HFFc6 (cell line): ENCODE data around the gene NPAS3. TPM values are rescaled to one million over a fixed set of nuclear protein-coding genes. Genes with fewer than 3 reads are reported as not detected.

Source experiments
- DNase-seq: peaks from one replicate; pipeline ENCODE4 v3.0.0-alpha.2; 2018
- H3K27ac Mint-ChIP-seq: 2 replicates; pipeline ENCODE4 v1.8.0; 2020; ENCODE audit warnings: mild to moderate bottlenecking, mixed read lengths
- H3K27me3 Mint-ChIP-seq: 2 replicates; pipeline ENCODE4 v1.8.0; 2021; ENCODE audit warnings: mild to moderate bottlenecking, moderate library complexity, mixed read lengths; ENCODE audit not compliant: insufficient read depth
- H3K36me3 Mint-ChIP-seq: 2 replicates; pipeline ENCODE4 v1.8.0; 2021; ENCODE audit warnings: low read depth, mixed read lengths
- H3K4me1 Mint-ChIP-seq: 2 replicates; pipeline ENCODE4 v1.8.0; 2020; ENCODE audit warnings: low read depth, mixed read lengths
- H3K4me3 Mint-ChIP-seq: 2 replicates; pipeline ENCODE4 v1.8.0; 2020; ENCODE audit warnings: mild to moderate bottlenecking, moderate library complexity, mixed read lengths
- H3K9me3 Mint-ChIP-seq: 2 replicates; pipeline ENCODE4 v1.8.0; 2020; ENCODE audit warnings: mild to moderate bottlenecking, mixed read lengths
- total RNA-seq, 6 experiments: library from RNA; stranded (reverse); fragmentation: NEBNext Ultra II Directional; extraction: Animal tissue kit (Norgen Biotek cat#: 25700); gene quantifications; 2 replicates in 1 of 6; 3 replicates in 5 of 6; pipeline ENCODE4 v1.2.3, GENCODE V29; 2021
- TF ChIP-seq, protein P1 (sequence below): fragments of 200-600 bp; sonication (generic); IDR thresholded peaks from 2 replicates; pipeline ENCODE4 v1.5.0; 2021; ENCODE audit warnings: antibody characterized with exemption, mild to moderate bottlenecking

NPAS3 gene
- total RNA-seq, 6 experiments from 2014 or later = not detected

DNA sequence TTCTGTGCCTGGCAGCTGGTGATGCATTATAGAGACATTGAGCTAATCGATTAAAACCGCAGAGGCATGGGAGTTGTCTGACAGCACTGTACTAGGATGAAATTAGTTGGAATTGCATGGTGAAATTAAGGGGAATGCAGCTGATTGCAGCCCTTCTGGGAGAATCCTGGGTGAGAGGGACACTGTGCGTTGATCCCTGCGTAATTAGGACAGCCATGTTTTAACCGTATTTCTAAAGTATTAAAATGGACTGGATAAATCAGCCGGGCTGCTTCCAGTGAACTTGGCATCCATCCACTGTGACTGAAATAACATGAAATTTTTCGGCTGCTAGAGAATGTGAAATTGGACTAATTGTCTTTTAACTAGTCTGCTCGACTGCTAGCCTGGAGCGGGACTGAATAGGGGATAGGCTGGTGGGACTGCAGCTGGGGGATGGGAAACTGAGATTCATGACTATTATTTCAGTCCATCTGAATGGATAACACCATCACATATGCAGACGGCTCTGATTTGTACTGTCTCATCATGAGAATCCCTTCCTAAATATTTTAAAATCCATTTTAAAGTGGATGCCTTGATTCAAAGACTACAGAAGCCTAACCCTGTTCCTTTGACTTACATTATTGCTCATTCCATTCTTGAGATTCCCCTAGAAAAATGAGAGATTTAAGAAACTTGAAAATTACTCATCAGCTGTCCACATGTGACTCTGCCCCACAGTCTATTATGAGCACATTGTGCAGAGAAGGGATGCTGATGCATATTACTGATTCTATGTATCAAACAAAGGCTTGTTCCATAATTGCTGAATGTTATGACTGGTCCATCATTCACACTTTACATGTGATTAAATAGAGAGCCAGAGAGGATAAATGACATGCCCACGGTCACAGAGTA, 343.9 kb downstream of the NPAS3 start:
- Mint-ChIP-seq H3K4me3 (no peak overlapping the region), H3K4me1 (no peaks in the 10 kb centered on the region), H3K9me3 (no peaks in the 10 kb centered on the region; the same call in 1 of the 2 replicates), H3K27ac (no peak overlapping the region), H3K36me3 (no peaks in the 10 kb centered on the region), H3K27me3 (peaks cover 5% of the 10 kb centered on the region)
- no peak for DNase-seq
- TF ChIP-seq, protein P1, sequence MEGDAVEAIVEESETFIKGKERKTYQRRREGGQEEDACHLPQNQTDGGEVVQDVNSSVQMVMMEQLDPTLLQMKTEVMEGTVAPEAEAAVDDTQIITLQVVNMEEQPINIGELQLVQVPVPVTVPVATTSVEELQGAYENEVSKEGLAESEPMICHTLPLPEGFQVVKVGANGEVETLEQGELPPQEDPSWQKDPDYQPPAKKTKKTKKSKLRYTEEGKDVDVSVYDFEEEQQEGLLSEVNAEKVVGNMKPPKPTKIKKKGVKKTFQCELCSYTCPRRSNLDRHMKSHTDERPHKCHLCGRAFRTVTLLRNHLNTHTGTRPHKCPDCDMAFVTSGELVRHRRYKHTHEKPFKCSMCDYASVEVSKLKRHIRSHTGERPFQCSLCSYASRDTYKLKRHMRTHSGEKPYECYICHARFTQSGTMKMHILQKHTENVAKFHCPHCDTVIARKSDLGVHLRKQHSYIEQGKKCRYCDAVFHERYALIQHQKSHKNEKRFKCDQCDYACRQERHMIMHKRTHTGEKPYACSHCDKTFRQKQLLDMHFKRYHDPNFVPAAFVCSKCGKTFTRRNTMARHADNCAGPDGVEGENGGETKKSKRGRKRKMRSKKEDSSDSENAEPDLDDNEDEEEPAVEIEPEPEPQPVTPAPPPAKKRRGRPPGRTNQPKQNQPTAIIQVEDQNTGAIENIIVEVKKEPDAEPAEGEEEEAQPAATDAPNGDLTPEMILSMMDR = no peak

DNA sequence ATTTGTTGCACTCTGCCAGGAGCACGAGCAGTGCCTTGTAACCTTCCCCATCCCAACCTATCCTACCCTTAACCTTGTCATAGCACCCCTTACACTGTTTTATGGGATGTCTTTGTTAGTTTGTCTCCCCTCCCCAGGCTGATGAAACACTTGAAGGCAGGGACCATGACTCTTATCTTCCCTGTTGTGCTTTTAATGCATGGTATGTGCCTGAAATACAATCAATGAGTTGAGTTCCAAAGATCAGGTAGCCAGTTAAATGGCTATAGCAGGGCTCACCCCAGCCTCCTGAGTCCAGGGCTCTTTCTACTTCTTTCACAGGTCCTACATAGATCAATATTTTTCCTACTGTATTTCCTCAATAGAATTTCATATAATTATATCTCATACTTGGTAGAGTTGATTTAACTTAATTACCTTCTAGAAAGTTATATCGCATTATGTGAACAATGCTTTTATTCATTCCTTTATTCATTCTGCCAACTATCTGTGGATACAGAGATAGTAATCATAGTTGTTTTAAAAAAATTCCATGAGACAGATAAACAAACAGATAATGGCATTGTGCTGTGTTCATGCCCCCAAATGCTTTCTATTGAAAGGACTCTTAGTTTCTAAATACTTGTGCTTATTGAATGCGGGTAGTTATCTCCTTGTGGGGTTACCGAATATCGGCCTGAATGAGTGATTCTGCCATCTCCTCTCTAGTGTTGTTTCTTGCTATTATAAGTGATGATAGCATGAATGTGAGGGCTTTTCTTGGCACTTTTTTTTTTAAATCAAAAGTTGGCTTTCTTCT, 347.4 kb downstream of the NPAS3 start:
- no peak for DNase-seq
- TF ChIP-seq, protein P1 = no peak
- Mint-ChIP-seq H3K9me3 (no peaks in the 10 kb centered on the region; the same call in 1 of the 2 replicates), H3K27me3 (peaks cover 5% of the 10 kb centered on the region), H3K36me3 (no peaks in the 10 kb centered on the region), H3K27ac (no peak overlapping the region), H3K4me3 (no peak overlapping the region), H3K4me1 (no peaks in the 10 kb centered on the region)

DNA sequence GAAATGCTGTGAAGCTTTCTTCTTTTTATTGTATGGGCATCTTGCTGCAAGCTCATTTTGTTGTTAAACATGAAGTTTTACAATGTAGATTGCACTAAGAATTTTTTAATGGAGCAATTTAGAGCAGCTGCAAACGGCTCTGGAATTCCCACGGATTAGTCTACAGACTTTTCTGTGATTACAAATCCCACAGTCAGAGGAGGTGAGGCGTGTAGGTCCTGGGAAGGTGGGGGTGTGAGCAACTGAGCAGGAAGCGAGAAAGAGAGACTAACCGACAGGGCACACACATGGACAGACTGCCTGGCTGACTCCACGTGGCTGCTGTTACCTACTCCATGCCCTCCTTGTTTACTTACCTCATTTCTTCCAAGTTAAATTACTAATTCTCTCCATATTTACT, 348.5 kb downstream of the NPAS3 start:
- Mint-ChIP-seq H3K36me3 (no peaks in the 10 kb centered on the region), H3K27ac (no peak overlapping the region), H3K4me3 (no peak overlapping the region), H3K27me3 (peaks cover 7% of the 10 kb centered on the region), H3K9me3 (no peaks in the 10 kb centered on the region; the same call in 1 of the 2 replicates), H3K4me1 (no peaks in the 10 kb centered on the region)
- DNase-seq = no peak
- TF ChIP-seq, protein P1 = no peak

DNA sequence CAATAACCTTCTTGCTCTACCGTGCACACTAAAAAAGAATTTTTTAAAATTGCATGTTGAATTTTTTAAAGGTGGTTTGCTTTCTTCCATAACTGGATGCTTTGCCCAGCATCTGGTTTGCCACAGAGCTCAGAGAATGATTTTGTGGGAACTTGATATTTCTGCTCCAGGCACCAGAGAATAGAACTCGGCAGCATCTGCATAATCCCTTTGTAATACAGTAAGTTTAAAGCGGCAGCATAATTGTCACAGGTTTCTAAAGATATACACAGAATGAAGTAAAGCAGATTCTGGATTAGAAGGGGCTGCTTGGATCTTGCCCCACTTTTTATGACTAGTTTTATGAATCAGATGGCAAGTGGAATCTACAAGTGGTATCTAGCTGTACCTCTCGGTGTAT, 352.0 kb downstream of the NPAS3 start:
- DNase-seq = no peak
- Mint-ChIP-seq H3K36me3 (no peaks in the 10 kb centered on the region), H3K4me1 (no peaks in the 10 kb centered on the region), H3K4me3 (no peak overlapping the region), H3K9me3 (no peaks in the 10 kb centered on the region; the same call in 1 of the 2 replicates), H3K27me3 (peaks cover 6% of the 10 kb centered on the region), H3K27ac (no peak overlapping the region)
- TF ChIP-seq, protein P1 = no peak

DNA sequence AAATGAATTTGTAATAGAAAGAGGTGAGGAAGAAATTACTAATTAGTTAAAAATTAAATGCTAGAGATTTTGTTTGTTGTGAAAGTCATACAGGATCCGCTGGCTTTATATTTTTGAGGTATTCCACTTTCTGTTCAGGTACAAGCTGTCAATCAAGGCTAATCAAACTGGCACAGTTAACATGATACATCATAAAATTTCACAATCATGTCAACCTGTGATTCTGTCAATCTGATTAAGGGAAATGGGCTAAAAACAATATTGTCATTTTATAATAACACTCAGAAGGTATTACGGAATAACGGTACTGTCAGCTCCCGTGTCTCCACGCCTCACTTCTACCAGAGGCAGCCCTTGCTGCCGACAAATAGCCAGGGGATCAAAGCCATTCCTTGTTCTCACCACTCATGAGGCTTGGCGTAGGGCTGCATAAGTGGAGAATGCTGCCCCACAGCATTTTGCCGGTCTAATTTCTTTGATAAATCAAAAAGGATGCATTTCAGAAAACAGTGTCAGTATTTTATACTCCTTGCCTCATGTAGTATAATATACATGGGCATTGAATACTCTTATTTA, 352.9 kb downstream of the NPAS3 start:
- H3K27ac Mint-ChIP-seq = no peak overlapping the region
- DNase-seq = no peak
- no peaks in the 10 kb centered on the region; the same call in 1 of the 2 replicates for H3K9me3 Mint-ChIP-seq
- no peak overlapping the region for H3K4me3 Mint-ChIP-seq
- H3K27me3 Mint-ChIP-seq = peaks cover 2% of the 10 kb centered on the region; the same call in 1 of the 2 replicates
- H3K4me1 Mint-ChIP-seq = no peaks in the 10 kb centered on the region
- TF ChIP-seq, protein P1 = no peak
- H3K36me3 Mint-ChIP-seq = no peaks in the 10 kb centered on the region
